ENCODE results near the gene KCNJ6.

DNA sequence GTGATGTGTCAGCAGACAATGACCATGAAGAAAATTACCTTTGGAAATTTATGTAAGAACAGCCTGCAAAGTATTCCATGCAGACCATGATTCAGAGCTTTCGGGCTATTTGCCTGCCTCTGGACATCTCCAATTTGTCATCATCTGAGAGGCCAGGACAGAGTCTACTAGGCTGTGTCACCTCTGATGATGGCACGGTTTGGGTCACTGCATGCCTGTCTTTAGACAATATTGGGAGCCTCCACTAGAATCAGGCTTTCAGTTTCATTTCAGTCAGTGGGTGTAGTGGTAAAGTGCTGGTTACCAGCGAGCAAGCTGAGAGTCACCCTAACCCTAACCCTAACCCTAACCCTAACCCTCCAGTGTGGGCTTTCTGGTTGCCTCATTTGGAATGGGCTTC is 80.8 kb downstream of the KCNJ6 start:
- TF ChIP-seq EZH2 (IDR thresholded peaks at IDR 0.05; ENCODE audit: low read depth, low read length, severe bottlenecking) (no peak), CTCF (IDR thresholded peaks at IDR 0.05; ENCODE audit: control extremely low read depth in 1 of 3, insufficient read depth in 1 of 3, low read depth in 1 of 3, low read length in 3 of 3) (no peak), HDAC2 (IDR thresholded peaks at IDR 0.05; ENCODE audit: borderline replicate concordance in 1 of 2, low read depth in 2 of 2, low read length in 2 of 2) (no peak), BCL11A (IDR thresholded peaks at IDR 0.05; ENCODE audit: low read depth in 2 of 2, low read length in 2 of 2) (no peak), TCF12 (IDR thresholded peaks at IDR 0.05; ENCODE audit: low read depth, low read length) (no peak), CEBPB (IDR thresholded peaks at IDR 0.05; ENCODE audit: low read depth, low read length) (no peak)
